ENCODE results near the gene PTX3.

The PTX3 gene

DNA sequence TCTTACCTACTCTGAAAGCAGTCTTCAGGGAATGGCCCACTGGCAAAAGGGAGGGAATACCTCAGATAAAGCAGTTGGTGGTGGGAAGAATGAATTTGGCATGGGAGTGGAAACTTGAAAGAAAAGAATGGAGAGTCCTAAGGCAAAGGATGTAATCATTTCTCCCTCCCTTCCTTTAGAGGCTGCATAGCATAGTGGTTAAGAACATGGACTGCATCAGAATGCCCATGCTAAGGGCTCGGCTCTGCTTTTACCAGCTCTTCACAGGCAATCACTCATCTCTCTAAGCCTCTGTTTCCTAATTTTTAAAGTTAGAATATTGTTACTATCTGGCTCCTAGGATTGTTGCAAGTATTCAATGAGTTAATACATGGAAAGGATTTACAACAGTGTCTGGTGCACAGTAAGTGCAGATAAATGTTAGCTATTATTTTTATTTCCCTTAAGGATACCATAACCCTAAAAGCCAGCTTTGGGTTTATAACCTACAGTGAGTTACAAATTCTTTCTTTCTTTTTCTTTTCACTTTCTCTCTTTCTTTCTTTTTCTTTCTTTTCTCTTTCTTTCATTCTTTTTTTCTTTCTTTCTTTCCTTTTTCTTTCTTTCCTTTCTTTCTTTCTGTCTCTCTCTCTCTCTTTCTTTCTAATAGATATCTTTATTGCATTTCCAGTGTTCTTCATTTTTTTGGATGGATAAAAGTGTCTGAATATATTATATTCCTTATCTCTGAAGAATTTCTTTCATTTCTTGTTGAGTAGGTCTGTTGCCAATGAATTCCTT, 43.0 kb downstream of the PTX3 start:
- DNase-seq, result no peak

DNA sequence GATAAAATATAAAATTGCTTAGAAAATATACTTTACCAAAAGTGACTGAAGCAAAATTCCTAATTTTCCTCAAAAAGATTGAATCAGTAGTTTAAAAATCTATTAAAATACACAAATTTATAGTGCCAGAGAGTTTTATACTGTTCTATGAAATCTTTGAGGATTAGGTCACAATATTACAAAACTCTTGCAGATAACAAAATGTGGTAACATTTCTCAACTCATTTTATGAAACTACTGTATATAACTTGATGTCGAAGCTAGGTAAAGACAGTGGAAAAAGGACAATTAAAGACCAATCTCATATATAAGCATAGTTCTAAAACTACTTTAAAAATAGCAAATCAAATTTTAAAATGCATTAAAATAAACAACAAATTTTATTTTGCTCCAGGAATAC, 50.7 kb downstream of the PTX3 start:
- no peak for DNase-seq

DNA sequence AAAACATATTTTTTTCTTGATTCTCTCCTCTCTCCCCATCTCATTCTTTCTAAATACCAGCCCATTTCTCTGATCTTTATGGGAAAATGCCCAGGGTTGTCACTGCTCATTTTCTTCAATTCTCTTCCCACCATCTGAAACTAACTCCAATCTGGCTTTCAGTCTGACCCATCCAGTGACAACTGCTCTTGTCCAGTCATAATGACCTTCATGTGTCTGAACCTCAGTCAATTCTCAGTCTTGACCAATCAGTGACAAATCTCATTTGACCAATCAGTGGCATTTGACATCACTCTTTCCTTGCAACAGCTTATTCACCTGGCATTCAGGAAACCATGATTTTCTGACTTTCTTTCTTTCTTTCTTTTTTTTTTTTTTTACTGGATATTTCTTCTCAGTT, 51.5 kb downstream of the PTX3 start:
- no peak for DNase-seq

DNA sequence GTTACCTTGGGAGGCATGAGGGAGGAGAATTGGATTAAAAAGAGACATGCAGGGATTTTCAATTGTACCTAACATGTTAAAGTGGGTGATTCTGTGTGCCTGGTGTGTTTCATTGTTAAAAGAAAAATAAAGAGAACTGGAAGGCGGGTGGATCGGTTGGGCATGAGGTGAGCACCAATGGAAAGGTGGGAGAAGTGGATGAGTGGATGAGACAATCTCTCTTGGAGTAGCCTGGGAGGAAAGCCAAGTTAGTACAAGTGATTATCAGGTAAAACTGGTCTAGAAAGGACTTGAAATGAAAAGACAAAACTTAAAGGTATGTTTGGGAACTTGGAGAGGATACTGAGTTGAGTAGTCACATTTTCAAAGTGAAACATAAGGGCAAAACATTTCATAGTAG, 54.5 kb downstream of the PTX3 start:
- no peak for DNase-seq
